ENCODE results near the gene LMBRD1.
"Not testable (repeated sequence)": the region's sequence is repeated elsewhere in the genome, so short reads cannot be mapped to it uniquely, and the experiment has no call there.

LMBRD1 gene

DNA sequence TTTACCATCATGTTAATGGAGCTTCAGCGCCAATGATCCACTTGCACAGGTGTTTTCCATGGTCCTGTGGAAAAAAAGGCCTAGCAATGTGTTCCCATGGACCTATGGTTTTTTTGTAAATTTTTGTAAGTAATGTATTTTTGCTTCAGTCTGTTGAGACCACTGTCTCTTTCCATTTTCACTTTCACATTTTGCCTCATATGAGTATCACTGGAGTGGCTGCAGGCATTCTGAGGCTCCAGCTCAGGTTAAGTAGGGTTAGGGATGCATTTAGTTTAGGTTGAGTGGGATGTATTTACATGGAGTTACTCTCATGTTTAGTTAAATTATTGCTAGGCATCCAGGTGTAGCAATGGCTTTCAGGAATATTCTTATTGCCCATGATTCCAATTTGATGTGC is 19.2 kb upstream of the LMBRD1 start:
- no peak overlapping the region for H3K9ac ChIP-seq (ENCODE audit: insufficient read length, low read depth)
- no peaks in the 10 kb centered on the region for H3K4me1 ChIP-seq (ENCODE audit: insufficient read depth, insufficient read length)
- no peak for TF ChIP-seq YY1 (IDR thresholded peaks at IDR 0.05; ENCODE audit: insufficient read depth, insufficient read length)
- TF ChIP-seq SUZ12 (IDR thresholded peaks at IDR 0.05; ENCODE audit: extremely low read depth, insufficient read depth, insufficient read length) = no peak
- no peak for TF ChIP-seq ZNF274 (IDR thresholded peaks at IDR 0.05; ENCODE audit: low read depth, low read length)
- no peak for DNase-seq (ENCODE audit: low read depth, low spot score)
- H3K9me3 ChIP-seq (ENCODE audit: insufficient read depth, low read length) = no peaks in the 10 kb centered on the region
- no peaks in the 10 kb centered on the region for H3K27me3 ChIP-seq (ENCODE audit: insufficient read depth, insufficient read length)
- no peak overlapping the region for H3K4me3 ChIP-seq (ENCODE audit: insufficient read length, low read depth)
- no peaks in the 10 kb centered on the region for H3K36me3 ChIP-seq (ENCODE audit: insufficient read depth, insufficient read length, low read length)

DNA sequence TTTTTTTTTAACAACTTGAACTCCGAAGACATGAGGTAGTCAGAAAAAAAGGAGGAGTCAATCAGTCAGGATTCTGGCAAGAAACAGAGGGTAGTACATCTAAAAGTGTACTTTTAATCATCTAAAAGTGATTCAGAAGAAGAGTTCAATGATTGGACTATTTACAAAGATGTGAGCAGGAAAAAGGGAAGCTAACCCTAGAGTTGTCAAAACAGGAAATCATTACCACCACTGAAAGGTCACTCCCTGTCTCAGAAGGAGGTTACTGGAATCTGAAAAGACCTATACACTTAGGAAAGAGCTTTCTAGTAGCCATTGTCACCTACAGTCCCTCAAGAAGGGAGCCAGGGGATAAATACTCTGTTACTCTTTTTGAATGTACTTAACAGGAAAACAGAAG is 16.7 kb upstream of the LMBRD1 start:
- DNase-seq (ENCODE audit: low read depth, low spot score) = no peak
- Histone ChIP-seq H3K9me3 (ENCODE audit: insufficient read depth, low read length) (no peaks in the 10 kb centered on the region), H3K4me1 (ENCODE audit: insufficient read depth, insufficient read length) (no peaks in the 10 kb centered on the region), H3K36me3 (ENCODE audit: insufficient read depth, insufficient read length, low read length) (no peaks in the 10 kb centered on the region), H3K27me3 (ENCODE audit: insufficient read depth, insufficient read length) (no peaks in the 10 kb centered on the region), H3K4me3 (ENCODE audit: insufficient read length, low read depth) (no peak overlapping the region), H3K9ac (ENCODE audit: insufficient read length, low read depth) (no peak overlapping the region)
- TF ChIP-seq SUZ12 (IDR thresholded peaks at IDR 0.05; ENCODE audit: extremely low read depth, insufficient read depth, insufficient read length) (no peak), YY1 (IDR thresholded peaks at IDR 0.05; ENCODE audit: insufficient read depth, insufficient read length) (no peak), ZNF274 (IDR thresholded peaks at IDR 0.05; ENCODE audit: low read depth, low read length) (no peak)

DNA sequence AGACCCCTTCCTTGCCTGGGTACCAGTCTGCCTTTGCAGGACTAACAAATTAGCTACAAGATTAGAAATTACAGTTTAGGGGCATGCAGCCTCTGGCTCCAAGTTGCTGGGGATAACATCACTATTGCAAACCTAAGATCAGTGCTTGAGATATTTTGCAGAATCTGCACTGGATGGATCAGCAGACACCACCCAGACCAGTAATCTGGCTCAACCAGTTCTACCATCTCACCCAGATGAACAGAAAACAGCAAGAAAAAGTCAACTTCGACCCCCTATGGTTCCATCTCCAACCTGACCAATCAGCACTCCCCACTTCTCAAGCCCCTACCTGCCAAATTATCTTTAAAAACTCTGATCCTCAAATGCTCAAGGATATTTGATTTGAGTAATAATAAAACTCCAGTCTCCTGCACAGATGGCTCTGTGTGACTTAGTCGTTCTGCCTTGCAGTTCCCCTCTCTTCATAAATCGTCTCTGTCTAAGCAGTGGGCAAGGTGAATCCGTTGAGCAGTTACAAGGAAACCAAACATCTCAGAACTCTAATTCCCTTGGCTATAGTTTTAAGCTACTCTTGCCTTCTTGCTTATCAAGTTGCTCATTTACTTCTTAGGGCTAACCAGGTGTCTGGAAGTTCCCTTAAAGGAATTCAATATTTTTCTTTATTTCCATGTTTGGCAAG is 16.1 kb upstream of the LMBRD1 start:
- no peak for DNase-seq (ENCODE audit: low read depth, low spot score)
- Histone ChIP-seq H3K27me3 (ENCODE audit: insufficient read depth, insufficient read length) (no peaks in the 10 kb centered on the region), H3K9ac (ENCODE audit: insufficient read length, low read depth) (no peak overlapping the region), H3K36me3 (ENCODE audit: insufficient read depth, insufficient read length, low read length) (no peaks in the 10 kb centered on the region), H3K4me1 (ENCODE audit: insufficient read depth, insufficient read length) (no peaks in the 10 kb centered on the region), H3K4me3 (ENCODE audit: insufficient read length, low read depth) (no peak overlapping the region), H3K9me3 (ENCODE audit: insufficient read depth, low read length) (no peaks in the 10 kb centered on the region)
- TF ChIP-seq SUZ12 (IDR thresholded peaks at IDR 0.05; ENCODE audit: extremely low read depth, insufficient read depth, insufficient read length) (no peak), YY1 (IDR thresholded peaks at IDR 0.05; ENCODE audit: insufficient read depth, insufficient read length) (no peak)

DNA sequence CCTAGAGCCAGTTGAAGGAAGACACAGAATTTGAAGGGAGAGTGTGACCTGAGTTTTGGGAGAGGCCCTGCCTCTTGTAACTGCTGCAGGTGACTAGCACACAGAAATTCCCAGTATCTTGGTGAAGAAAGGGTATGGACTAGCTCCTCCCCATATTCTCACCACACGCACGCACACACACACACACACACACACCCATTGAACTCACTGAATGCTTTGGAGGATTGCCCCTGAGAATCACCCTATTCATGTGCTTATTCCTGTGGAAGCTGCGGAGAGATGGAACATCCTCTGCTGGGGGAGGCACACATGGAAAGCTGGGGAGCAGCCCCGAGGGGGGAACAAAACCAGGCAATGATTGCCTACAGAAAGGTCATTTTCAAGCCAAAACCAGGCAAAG is 6.2 kb upstream of the LMBRD1 start:
- Histone ChIP-seq H3K9ac (ENCODE audit: insufficient read length, low read depth) (no peak overlapping the region), H3K9me3 (ENCODE audit: insufficient read depth, low read length) (no peaks in the 10 kb centered on the region), H3K4me3 (ENCODE audit: insufficient read length, low read depth) (no peak overlapping the region), H3K27me3 (ENCODE audit: insufficient read depth, insufficient read length) (no peaks in the 10 kb centered on the region), H3K36me3 (ENCODE audit: insufficient read depth, insufficient read length, low read length) (no peaks in the 10 kb centered on the region), H3K4me1 (ENCODE audit: insufficient read depth, insufficient read length) (no peaks in the 10 kb centered on the region)
- TF ChIP-seq ZNF274 (IDR thresholded peaks at IDR 0.05; ENCODE audit: low read depth, low read length) (no peak), YY1 (IDR thresholded peaks at IDR 0.05; ENCODE audit: insufficient read depth, insufficient read length) (no peak), SUZ12 (IDR thresholded peaks at IDR 0.05; ENCODE audit: extremely low read depth, insufficient read depth, insufficient read length) (no peak)
- peak; percentile 57 for DNase-seq (ENCODE audit: low read depth, low spot score)

DNA sequence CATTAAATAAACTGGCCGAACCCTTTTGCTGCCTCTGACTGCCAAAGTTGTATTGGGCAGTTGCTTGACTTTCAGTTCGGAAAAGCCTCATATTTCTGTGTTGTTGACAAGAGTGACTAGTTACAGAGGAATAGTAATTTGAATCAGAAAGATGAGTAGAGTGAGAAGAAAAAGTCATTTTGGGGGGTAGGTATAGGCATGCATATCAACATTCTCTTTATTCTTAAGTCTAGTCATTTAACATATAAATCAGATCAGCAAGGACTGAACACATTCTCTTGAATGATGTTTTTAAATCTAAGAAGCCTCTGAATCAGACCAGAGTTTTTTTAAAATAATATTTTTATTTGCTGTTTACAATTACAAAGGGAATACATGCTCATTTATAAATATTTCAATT is 4.9 kb upstream of the LMBRD1 start:
- Histone ChIP-seq H3K36me3 (ENCODE audit: insufficient read depth, insufficient read length, low read length) (no peaks in the 10 kb centered on the region), H3K9ac (ENCODE audit: insufficient read length, low read depth) (no peak overlapping the region), H3K27me3 (ENCODE audit: insufficient read depth, insufficient read length) (no peaks in the 10 kb centered on the region), H3K4me1 (ENCODE audit: insufficient read depth, insufficient read length) (no peaks in the 10 kb centered on the region), H3K9me3 (ENCODE audit: insufficient read depth, low read length) (no peaks in the 10 kb centered on the region), H3K4me3 (ENCODE audit: insufficient read length, low read depth) (no peak overlapping the region)
- no peak for TF ChIP-seq YY1 (IDR thresholded peaks at IDR 0.05; ENCODE audit: insufficient read depth, insufficient read length)
- TF ChIP-seq ZNF274 (IDR thresholded peaks at IDR 0.05; ENCODE audit: low read depth, low read length) = no peak
- no peak for TF ChIP-seq SUZ12 (IDR thresholded peaks at IDR 0.05; ENCODE audit: extremely low read depth, insufficient read depth, insufficient read length)
- DNase-seq (ENCODE audit: low read depth, low spot score) = no peak

DNA sequence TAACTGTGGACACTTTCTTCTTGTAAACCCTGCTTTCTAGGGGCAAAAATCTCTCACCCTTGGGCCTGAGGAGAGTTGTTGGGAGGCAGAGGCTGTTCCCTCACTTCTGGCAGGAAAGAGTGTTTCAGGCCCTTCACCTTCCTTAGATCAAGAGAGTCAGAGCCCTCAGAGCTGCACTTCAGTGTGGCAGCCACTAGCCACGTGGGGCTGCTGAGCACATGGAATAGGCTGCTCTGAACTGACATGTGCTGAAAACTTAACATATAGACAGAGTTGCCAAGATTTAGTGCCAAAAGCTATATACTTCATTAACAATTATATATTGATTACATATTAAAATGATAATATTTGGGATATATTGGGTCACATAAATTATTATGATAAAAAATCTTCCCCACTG is 4.4 kb upstream of the LMBRD1 start:
- Histone ChIP-seq H3K9me3 (ENCODE audit: insufficient read depth, low read length) (no peaks in the 10 kb centered on the region), H3K4me1 (ENCODE audit: insufficient read depth, insufficient read length) (no peaks in the 10 kb centered on the region), H3K36me3 (ENCODE audit: insufficient read depth, insufficient read length, low read length) (no peaks in the 10 kb centered on the region), H3K27me3 (ENCODE audit: insufficient read depth, insufficient read length) (no peaks in the 10 kb centered on the region), H3K9ac (ENCODE audit: insufficient read length, low read depth) (no peak overlapping the region), H3K4me3 (ENCODE audit: insufficient read length, low read depth) (no peak overlapping the region)
- TF ChIP-seq ZNF274 (IDR thresholded peaks at IDR 0.05; ENCODE audit: low read depth, low read length) (no peak), YY1 (IDR thresholded peaks at IDR 0.05; ENCODE audit: insufficient read depth, insufficient read length) (no peak), SUZ12 (IDR thresholded peaks at IDR 0.05; ENCODE audit: extremely low read depth, insufficient read depth, insufficient read length) (no peak)
- no peak for DNase-seq (ENCODE audit: low read depth, low spot score)

DNA sequence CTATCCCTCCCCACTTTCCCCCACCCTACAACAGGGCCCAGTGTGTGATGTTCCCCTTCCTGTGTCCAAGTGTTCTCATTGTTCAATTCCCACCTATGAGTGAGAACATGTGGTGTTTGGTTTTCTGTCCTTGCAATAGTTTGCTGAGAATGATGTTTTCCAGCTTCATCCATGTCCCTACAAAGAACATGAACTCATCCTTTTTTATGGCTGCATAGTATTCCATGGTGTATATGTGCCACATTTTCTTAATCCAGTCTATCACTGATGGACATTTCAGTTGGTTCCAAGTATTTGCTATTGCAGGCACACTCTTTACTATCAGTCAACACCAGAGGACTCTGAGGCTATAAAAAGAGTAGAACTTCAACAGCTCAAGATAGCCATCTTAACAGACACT is 2.0 kb upstream of the LMBRD1 start:
- not testable (repeated sequence) for H3K9ac ChIP-seq (ENCODE audit: insufficient read length, low read depth); H3K4me3 ChIP-seq (ENCODE audit: insufficient read length, low read depth); H3K9me3 ChIP-seq (ENCODE audit: insufficient read depth, low read length); H3K4me1 ChIP-seq (ENCODE audit: insufficient read depth, insufficient read length); DNase-seq (ENCODE audit: low read depth, low spot score); H3K27me3 ChIP-seq (ENCODE audit: insufficient read depth, insufficient read length); H3K36me3 ChIP-seq (ENCODE audit: insufficient read depth, insufficient read length, low read length)

Data from NT2/D1 (cell line).